K562 (cell line): ENCODE measurements around the gene NUP50. TPM values are rescaled to one million over a fixed set of nuclear protein-coding genes. Genes with fewer than 3 reads are reported as not detected.

ENCODE experiments used
- ATAC-seq: fragments of 200-7000 bp; cut with Tn5 transposase; 3 replicates; pipeline ENCODE4 v1.9.1; 2020; ENCODE audit warnings: moderate library complexity
- BruUV-seq: library from RNA; stranded (reverse); fragments of 400-500 nt; replicated peaks from 2 replicates; lab custom pipeline; 2021; lab: Mats Ljungman, UMichigan
- CTCF ChIA-PET: fragments of 300-600 bp; formaldehyde crosslinking; extraction: SDS; loops from one replicate; lab custom pipeline; 2021; ENCODE audit warnings: low intra/inter-chr PET ratio; lab: Yijun Ruan, JAX
- POLR2A ChIA-PET: fragments of 300-600, 350-650 bp; sonication (Branson Sonifier 250); formaldehyde crosslinking; extraction: SDS; loops from one replicate; lab custom pipeline; 2021; ENCODE audit warnings: antibody characterized with exemption, inconsistent platforms; lab: Yijun Ruan, JAX
- DNase-seq, 4 experiments: peaks; one replicate each; pipeline versions ENCODE4 v3.0.0 to v3.0.0-alpha.2; 2011 to 2018; ENCODE audit warnings: low spot score in 3 of 4, mixed read lengths in 3 of 4; ENCODE audit errors: extremely low read depth in 1 of 4
- FAIRE-seq: peaks from 2 replicates; lab custom pipeline; 2011; peaks lifted over from hg19 to GRCh38; lab: Jason Lieb, UNC
- H2AFZ ChIP-seq: 2 replicates; pipeline ENCODE4 v1.6.0; 2011; ENCODE audit warnings: low read depth, low read length, control low read depth, inconsistent platforms
- H3K27ac ChIP-seq: fragments of 200-600 bp; 3 replicates; pipeline ENCODE4 v1.8.0; 2011; ENCODE audit warnings: low read depth, mild to moderate bottlenecking, control low read depth, inconsistent platforms, low read length, moderate library complexity, mixed read lengths; ENCODE audit errors: extremely low read depth
- H3K27me3 ChIP-seq, 2 experiments: fragments of 300-600 bp in 1 of 2; 2 replicates in 1 of 2; 3 replicates in 1 of 2; pipeline versions ENCODE4 v1.6.0 to v1.8.0; 2011; ENCODE audit warnings: inconsistent platforms in 2 of 2, low read length in 2 of 2, mild to moderate bottlenecking in 1 of 2, mixed read lengths in 1 of 2, moderate library complexity in 1 of 2; ENCODE audit not compliant: control insufficient read depth in 2 of 2, insufficient read depth in 2 of 2
- H3K36me3 ChIP-seq: fragments of 300-600 bp; 3 replicates; pipeline ENCODE4 v1.8.0; 2011; ENCODE audit warnings: mild to moderate bottlenecking, low read length, inconsistent platforms; ENCODE audit not compliant: control insufficient read depth, insufficient read depth
- H3K4me1 ChIP-seq, 2 experiments: fragments of 200-600 bp in 1 of 2; replicated peaks in 1 of 2; 2 replicates in 1 of 2; 3 replicates in 1 of 2; pipeline versions ENCODE4 v1.5.1 to v1.8.0; 2011; ENCODE audit warnings: inconsistent platforms in 2 of 2, low read length in 2 of 2, mild to moderate bottlenecking in 1 of 2, mixed read lengths in 1 of 2, moderate library complexity in 1 of 2; ENCODE audit not compliant: control insufficient read depth in 2 of 2, insufficient read depth in 2 of 2
- H3K4me2 ChIP-seq: 2 replicates; pipeline ENCODE4 v1.6.1; 2011; ENCODE audit warnings: low read length, control low read depth, inconsistent platforms, mixed read lengths; ENCODE audit not compliant: insufficient read depth
- H3K4me3 ChIP-seq: fragments of 200-600 bp; sonication (generic), shearing (Covaris generic); 2 replicates; pipeline ENCODE4 v1.5.1; 2016; ENCODE audit warnings: control low read depth, inconsistent platforms
- H3K79me2 ChIP-seq: fragments of 200-600 bp; 3 replicates; pipeline ENCODE4 v1.8.0; 2011; ENCODE audit warnings: low read length, inconsistent platforms; ENCODE audit not compliant: control insufficient read depth, insufficient read depth
- H3K9ac ChIP-seq, 2 experiments: 2 replicates each; pipeline versions ENCODE4 v1.6.0 to v1.6.1; 2011; ENCODE audit warnings: low read depth in 2 of 2, low read length in 2 of 2, control low read depth in 1 of 2, inconsistent platforms in 1 of 2, mild to moderate bottlenecking in 1 of 2, mixed read lengths in 1 of 2; ENCODE audit not compliant: insufficient read depth in 1 of 2
- H3K9me1 ChIP-seq: one replicate; pipeline ENCODE4 v1.6.0; 2011; ENCODE audit warnings: inconsistent platforms, mild to moderate bottlenecking, low read length, moderate library complexity; ENCODE audit not compliant: control insufficient read depth, insufficient read depth
- H3K9me3 ChIP-seq: replicated peaks from 2 replicates; pipeline ENCODE4 v1.5.1; 2011; ENCODE audit warnings: low read depth, low read length, inconsistent platforms; ENCODE audit not compliant: control insufficient read depth, insufficient read depth
- H4K20me1 ChIP-seq: replicated peaks from 2 replicates; pipeline ENCODE4 v1.6.1; 2011; ENCODE audit warnings: low read length, inconsistent platforms, mixed read lengths; ENCODE audit not compliant: control insufficient read depth, insufficient read depth
- ARID2 ChIP-seq: fragments of 450-650 bp; IDR thresholded peaks from 2 replicates; pipeline ENCODE4 v1.6.1; 2017; ENCODE audit warnings: antibody characterized with exemption, mild to moderate bottlenecking
- CBX3 ChIP-seq, 2 experiments: IDR thresholded peaks; 1 replicate in 1 of 2; 2 replicates in 1 of 2; pipeline ENCODE4 v1.6.1; 2012; ENCODE audit warnings: inconsistent platforms in 2 of 2, low read length in 2 of 2, borderline replicate concordance in 1 of 2, control low read depth in 1 of 2
- COPS2 ChIP-seq: fragments of 450-650 bp; conservative IDR thresholded peaks from 2 replicates; pipeline ENCODE4 v1.6.1; 2016; ENCODE audit warnings: mild to moderate bottlenecking, moderate library complexity
- DMBX1 ChIP-seq: fragments of 250-450 bp; sonication (Bioruptor Pico); IDR thresholded peaks from 2 replicates; pipeline ENCODE4 v1.8.0; 2022; ENCODE audit warnings: inconsistent platforms, mild to moderate bottlenecking, moderate library complexity, borderline replicate concordance
- FOXJ2 ChIP-seq: fragments of 200-800 bp; sonication (Bioruptor generic); IDR thresholded peaks from 2 replicates; pipeline ENCODE4 v1.6.1; 2016; ENCODE audit warnings: missing genetic modification characterization, missing compliant biosample characterization
- GATA2 ChIP-seq: sonication (generic); formaldehyde crosslinking; IDR thresholded peaks from 2 replicates; pipeline ENCODE4 v1.4.0; 2020; ENCODE audit warnings: mild to moderate bottlenecking, missing genetic modification reagents
- NFYB ChIP-seq: IDR thresholded peaks from 2 replicates; pipeline ENCODE4 v1.6.1; 2011; ENCODE audit warnings: mild to moderate bottlenecking, moderate library complexity; ENCODE audit not compliant: insufficient read length; ENCODE audit errors: extremely low read depth
- TCF3 ChIP-seq: sonication (generic); formaldehyde crosslinking; IDR thresholded peaks from 2 replicates; pipeline ENCODE4 v1.4.0; 2020; ENCODE audit warnings: mild to moderate bottlenecking, missing genetic modification reagents
- TCF7 ChIP-seq: sonication (generic); IDR thresholded peaks from 2 replicates; pipeline ENCODE4 v1.6.1; 2016; ENCODE audit warnings: antibody characterized with exemption, borderline replicate concordance
- WGBS: fragments of 100-300 bp; shearing (Covaris generic); methylation state at CpG from one replicate; pipeline ENCODE4 v1.1.6; 2016; ENCODE audit warnings: low coverage, mixed read lengths; ENCODE audit not compliant: insufficient coverage; ENCODE audit errors: missing lambda C conversion rate; 5-methylcytosine and 5-hydroxymethylcytosine counted together
- in situ Hi-C: fragments of 300-500 bp; cut with MboI; formaldehyde crosslinking; loops from 4 replicates; pipeline ENCODE4 v1.15.0; 2018; ENCODE audit warnings: inconsistent platforms, mixed read lengths
- intact Hi-C: fragments of 100-400 bp; cut with micrococcal nuclease; formaldehyde crosslinking; loops from 2 replicates; pipeline ENCODE4 v1.14.2; 2022
- polyA plus RNA-seq, 8 experiments: library from polyadenylated mRNA; depleted of rRNA in 4 of 8; stranded (reverse) in 5 of 8; unstranded in 3 of 8; fragments of >200 nt; fragmentation: Nextera tagmentation in 2 of 8; fragmentation: Illumina TruSeq in 1 of 8; extraction: Ambion mirVana in 2 of 8; extraction: Trizol in 1 of 8; gene quantifications; 2 replicates each; pipeline versions ENCODE4 v1.2.1 to v1.2.3, GENCODE V29; 2011 to 2014; ENCODE audit warnings: inconsistent platforms in 1 of 8, missing spikeins in 1 of 8
- total RNA-seq, 7 experiments: library from RNA; depleted of rRNA in 6 of 7; stranded (reverse); fragments of >200 nt in 6 of 7; fragmentation: Illumina TruSeq in 2 of 7; extraction: Trizol in 2 of 7; gene quantifications; 2 replicates each; pipeline versions ENCODE4 v1.2.1 to v1.2.3, GENCODE V29; 2011 to 2021; ENCODE audit warnings: low replicate concordance in 1 of 7
- TF ChIP-seq, protein P1 (sequence below): fragments of 250-450 bp; sonication (Bioruptor Pico); IDR thresholded peaks from 2 replicates; pipeline ENCODE4 v1.8.0; 2022; ENCODE audit warnings: inconsistent platforms, mild to moderate bottlenecking, moderate library complexity, borderline replicate concordance
- TF ChIP-seq, protein P2 (sequence below): fragments of 250-450 bp; sonication (Bioruptor Pico); IDR thresholded peaks from 2 replicates; pipeline ENCODE4 v1.8.0; 2021; ENCODE audit warnings: moderate library complexity, mild to moderate bottlenecking, inconsistent platforms

NUP50 gene
- total and polyA plus RNA-seq, 9 of the 15 experiments (the other 6 are each of a cell fraction or from before 2014, with no cell fraction given): 23.8 to 83.7 (median 55.3) TPM

DNA sequence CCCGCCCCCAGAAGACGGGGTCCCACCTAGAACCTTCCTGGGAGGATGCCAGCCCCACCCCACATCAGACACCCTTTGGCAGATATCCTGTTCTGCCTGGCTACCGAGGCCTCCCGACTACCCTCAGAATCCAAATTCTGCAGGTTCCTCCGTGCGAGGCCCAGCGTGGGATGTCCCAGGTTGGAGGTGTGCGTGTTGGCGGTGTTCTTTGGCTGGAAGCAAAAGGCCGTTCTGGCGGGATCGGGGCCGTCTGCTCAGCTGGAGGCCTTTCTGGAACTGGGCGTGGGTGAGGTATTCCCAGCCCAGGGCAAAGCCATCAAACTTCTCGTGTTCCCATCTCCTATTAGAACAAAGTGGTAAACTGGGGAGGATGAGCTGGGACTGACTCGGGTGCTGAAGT, 32.6 kb downstream of the NUP50 start:
- Histone ChIP-seq H3K36me3 (no peaks in the 10 kb centered on the region), H3K27ac (no peak overlapping the region), H3K9ac (no peak overlapping the region), H3K9me3 (no peaks in the 10 kb centered on the region), H3K79me2 (no peaks in the 10 kb centered on the region), H3K4me2 (no peak overlapping the region), H3K9me1 (peaks cover 6% of the 10 kb centered on the region), H4K20me1 (no peaks in the 10 kb centered on the region), H3K27me3 (no peaks in the 10 kb centered on the region), H3K4me1 (peaks cover 13 to 37% of the 10 kb centered on the region in 2 experiments; a peak in 4 of 5 replicates), H2AFZ (no peak overlapping the region), H3K4me3 (no peak overlapping the region)
- in situ Hi-C loops (loop anchor here (10.0 kb wide), 2 partner anchors 82 to 1508 kb away; no protein-coding TSS in a partner anchor), intact Hi-C loops (no loop called here)
- ATAC-seq: no peak
- FAIRE-seq: no peak
- DNase-seq: no peak
- POLR2A ChIA-PET: interaction anchor here (0.8 kb wide), 1 partner anchor 33 kb away, joined by 3 read pairs; the partner anchor contains the start of gene NUP50
- no TSS peak for BruUV-seq
- CTCF ChIA-PET: no interaction called here
- TF ChIP-seq TCF3 (CRISPR knock-in tag) (no peak), COPS2 (no peak), ARID2 (no peak), TCF7 (no peak), GATA2 (CRISPR knock-in tag) (no peak), FOXJ2 (tag) (no peak), NFYB (no peak), DMBX1 (CRISPR knock-in tag) (no peak), CBX3 (IDR thresholded peaks at IDR 0.05; ENCODE audit: borderline replicate concordance in 1 of 2, low read length in 2 of 2) (no peak)
- TF ChIP-seq, protein P1, sequence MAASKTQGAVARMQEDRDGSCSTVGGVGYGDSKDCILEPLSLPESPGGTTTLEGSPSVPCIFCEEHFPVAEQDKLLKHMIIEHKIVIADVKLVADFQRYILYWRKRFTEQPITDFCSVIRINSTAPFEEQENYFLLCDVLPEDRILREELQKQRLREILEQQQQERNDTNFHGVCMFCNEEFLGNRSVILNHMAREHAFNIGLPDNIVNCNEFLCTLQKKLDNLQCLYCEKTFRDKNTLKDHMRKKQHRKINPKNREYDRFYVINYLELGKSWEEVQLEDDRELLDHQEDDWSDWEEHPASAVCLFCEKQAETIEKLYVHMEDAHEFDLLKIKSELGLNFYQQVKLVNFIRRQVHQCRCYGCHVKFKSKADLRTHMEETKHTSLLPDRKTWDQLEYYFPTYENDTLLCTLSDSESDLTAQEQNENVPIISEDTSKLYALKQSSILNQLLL (CRISPR knock-in tag): no peak
- TF ChIP-seq, protein P2, sequence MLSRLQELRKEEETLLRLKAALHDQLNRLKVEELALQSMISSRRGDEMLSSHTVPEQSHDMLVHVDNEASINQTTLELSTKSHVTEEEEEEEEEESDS (CRISPR knock-in tag): no peak
- 80% methylated on average over 4 of the region's 16 CpGs for WGBS
